IPS DF 19.7 (cell line): ENCODE data around the gene TNFRSF8.
"Not testable (repeated sequence)": the region's sequence is repeated elsewhere in the genome, so short reads cannot be mapped to it uniquely, and the experiment has no call there.

Experiments
- DNase-seq: peaks from one replicate; pipeline ENCODE4 v3.0.0-alpha.2; 2013; ENCODE audit warnings: low read depth, low spot score

The TNFRSF8 gene

GRCh38 chr1:12083766-12084165, 20.7 kb downstream of the TNFRSF8 start:
- no peak for DNase-seq

GRCh38 chr1:12085643-12086260, 22.6 kb downstream of the TNFRSF8 start:
- DNase-seq, result no peak

DNA sequence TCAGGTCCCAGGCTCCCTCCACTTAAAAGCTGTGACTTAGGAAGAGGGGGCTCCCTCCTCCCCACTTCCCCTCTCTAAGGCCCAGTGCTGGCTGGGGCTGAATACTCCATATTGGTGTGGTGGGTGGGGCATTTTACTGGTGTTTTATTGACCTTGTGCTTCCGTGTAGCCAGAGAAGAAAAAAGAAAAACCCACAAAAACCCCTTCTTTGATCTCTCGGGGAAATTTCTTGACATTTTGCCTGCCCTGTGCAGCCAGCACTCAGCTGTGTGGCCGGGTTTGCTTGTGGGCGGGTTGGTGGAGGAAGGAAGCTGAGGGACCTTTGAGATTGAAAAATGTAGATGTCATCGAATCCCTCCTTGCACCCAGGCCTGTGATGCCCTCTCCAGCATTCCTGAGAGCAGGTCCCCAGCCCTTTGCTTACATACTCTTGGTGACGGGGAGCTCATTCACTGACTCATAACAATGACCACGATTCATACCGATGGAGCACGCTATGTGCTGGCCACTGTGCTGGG, 24.8 kb downstream of the TNFRSF8 start:
- no peak for DNase-seq

GRCh38 chr1:12088607-12089006, 25.5 kb downstream of the TNFRSF8 start:
- DNase-seq, result no peak

DNA sequence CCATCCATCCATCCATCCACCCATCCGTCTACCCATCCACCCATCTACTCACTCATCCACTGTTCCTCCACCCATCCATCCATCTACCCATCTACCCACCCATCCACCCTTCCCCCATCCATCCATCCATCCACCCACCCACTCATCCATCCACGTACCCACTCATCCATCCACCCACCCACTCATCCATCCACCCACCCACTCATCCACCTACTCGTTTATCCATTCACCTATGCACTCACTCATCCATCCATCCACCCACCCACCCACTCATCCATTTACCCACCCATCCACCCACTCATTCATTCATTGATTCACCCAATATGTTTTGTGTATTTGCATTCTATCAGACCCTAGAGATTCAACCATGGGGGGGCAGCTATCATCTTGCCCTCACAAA, 27.2 kb downstream of the TNFRSF8 start:
- DNase-seq, result no peak

GRCh38 chr1:12091191-12091590, 28.1 kb downstream of the TNFRSF8 start:
- no peak for DNase-seq

GRCh38 chr1:12094180-12094579, 31.1 kb downstream of the TNFRSF8 start:
- no peak for DNase-seq

DNA sequence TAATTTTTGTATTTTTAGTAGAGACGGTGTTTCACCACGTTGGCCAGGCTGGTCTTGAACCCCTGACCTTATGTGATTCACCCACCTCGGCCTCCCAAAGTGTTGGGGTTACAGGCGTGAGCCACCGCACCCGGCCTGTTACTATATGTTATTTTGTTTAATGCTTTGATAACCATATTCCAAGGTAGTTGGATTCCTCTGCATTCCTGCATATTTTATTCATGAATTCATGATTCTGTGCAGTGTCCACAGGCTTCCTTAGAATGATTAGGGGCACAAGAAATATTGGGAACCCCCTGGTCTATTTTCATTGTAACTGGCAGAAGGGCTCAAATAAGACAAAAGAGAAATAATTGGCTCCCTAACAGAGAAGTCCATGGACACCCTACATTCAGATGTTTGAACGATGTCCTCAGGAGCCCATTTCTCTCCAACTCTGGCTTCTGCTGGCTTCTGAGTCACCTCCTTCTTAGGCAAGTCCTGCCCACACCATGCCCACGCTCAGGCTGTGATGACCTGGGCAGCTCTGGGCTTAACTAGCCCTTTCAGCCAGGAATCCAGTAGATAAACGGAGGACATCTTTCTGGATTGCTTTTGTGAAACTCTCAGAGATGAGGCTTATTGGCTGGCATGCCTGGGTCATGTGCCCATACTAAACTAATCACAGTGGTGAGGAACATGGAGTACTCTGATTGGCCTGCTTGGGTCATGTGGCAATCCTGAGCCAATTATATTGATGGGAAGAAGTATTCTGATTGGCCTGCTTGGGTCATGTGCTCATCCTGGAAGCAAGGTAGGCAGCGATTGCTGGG, 32.6 kb downstream of the TNFRSF8 start:
- DNase-seq, result peak; percentile 35

DNA sequence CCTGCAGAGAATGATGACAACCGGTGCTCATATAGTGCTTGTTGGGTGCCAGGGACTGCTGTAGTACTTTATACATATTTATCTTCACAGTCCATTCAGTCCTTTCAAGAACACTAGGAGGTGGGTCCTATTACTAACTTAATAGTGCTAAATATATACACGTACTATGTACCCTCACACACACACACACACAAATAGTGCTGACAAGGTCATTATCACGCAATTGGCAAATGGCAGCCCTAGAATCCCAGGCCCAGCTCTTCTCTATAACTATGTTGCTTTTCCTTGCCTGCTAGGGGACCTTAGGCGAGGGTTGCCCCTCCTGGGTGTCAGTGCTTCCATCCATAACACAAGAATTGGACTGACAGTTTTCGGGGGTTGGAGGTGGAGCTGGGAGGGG, 33.5 kb downstream of the TNFRSF8 start:
- no peak for DNase-seq

DNA sequence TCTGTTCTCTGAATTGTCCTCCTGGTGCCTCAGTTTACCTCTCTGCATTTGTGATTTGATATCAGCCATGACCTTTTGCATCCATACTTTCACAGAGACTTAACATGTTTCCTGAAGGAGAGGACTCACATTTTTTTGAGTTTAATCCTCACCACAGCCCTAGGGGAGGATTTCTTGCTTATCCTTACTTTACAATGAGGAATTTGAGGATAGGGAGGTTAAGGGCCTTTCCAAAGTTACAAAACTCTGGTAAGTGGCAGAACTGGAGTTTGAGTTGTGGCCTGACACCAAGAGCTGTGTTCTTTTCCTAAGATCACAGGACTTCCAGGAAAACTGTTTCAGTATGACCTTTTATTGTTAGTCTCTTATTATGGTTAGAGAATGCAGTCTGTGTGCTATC, 34.2 kb downstream of the TNFRSF8 start:
- no peak for DNase-seq

DNA sequence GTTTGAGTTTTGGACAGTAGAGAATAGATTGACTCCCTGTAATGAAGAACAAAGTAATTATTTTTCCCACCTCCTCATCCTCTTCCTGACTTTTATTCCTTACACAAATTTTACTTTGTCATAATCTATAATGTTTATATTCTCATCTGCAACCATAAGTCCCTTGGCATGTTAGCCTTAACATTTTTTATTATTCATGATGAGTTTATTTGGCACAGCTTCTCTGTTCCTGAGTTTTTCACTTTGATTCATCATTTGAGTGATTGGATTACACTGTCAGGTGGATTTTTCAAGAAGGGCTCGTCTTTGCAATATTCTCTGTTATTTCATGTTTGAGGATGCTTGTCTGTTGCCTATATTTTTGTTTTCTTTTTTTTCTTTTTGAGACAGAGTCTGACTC, 35.7 kb downstream of the TNFRSF8 start:
- DNase-seq, result no peak

DNA sequence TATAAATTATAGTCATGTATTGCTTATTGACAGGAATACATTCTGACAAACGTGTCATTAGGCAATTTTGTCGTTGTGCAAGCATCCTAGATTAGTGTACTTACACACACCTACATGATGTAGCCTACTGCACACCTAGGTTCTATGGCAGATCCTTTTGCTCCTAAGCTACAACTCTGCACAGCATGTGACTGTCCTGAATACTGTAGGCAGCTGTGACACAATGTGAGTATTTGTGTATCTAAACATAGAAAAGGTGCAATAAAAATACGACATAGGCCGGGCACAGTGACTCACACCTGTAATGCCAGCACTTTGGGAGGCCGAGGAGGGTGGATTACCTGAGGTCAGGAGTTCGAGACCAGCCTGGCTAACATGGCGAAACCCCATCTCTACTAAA, 36.5 kb downstream of the TNFRSF8 start:
- no peak for DNase-seq

- no peak for DNase-seq
These were observed 37.0 kb downstream of the TNFRSF8 start for GRCh38 chr1:12100071-12100470.

- DNase-seq, result not testable (repeated sequence)
These were observed 38.0 kb downstream of the TNFRSF8 start for GRCh38 chr1:12101120-12101519.

DNA sequence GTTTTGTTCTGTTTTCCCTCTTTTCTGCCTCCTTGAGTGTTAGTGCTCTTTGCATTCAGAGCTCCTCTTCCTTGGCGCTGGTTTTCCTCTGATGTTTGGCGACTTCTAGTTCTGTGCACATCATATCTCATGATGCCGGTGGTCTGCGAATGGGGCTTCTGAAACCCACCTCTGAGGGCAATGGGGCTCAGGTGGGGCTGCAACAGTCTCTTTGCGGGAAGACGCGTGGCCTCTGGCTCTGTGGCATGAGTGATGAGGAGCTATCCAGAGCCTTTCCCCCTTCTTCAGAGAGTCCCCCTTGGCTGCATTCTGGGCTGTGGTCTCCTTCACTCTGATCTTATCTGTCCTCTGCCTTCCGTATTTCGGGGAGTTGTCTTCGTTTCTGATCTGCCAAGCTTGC, 39.0 kb downstream of the TNFRSF8 start:
- DNase-seq, result no peak

GRCh38 chr1:12104417-12104816, 41.3 kb downstream of the TNFRSF8 start:
- no peak for DNase-seq

DNA sequence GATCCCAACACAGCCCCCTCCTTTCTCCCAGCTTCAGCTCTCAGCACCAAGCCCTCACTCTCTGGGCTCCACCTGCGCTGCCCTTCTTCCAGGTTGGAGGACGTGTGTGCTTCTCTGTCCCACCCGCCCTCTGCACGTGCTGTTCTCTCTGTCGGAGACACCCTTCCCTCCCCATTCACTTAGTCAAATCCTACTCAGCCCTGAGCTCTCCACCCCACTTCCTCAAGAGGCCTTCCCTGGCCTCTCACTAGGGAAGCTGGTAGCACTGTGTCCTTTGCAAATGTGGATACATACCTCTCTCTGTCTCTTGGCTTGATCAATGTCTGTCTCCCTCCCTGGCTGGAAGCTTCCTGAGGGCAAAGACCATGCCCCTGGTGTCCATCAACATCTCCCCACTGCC, 43.0 kb downstream of the TNFRSF8 start:
- DNase-seq, result no peak

- DNase-seq, result not testable (repeated sequence)
These were observed 43.8 kb downstream of the TNFRSF8 start for GRCh38 chr1:12106861-12107260.

DNA sequence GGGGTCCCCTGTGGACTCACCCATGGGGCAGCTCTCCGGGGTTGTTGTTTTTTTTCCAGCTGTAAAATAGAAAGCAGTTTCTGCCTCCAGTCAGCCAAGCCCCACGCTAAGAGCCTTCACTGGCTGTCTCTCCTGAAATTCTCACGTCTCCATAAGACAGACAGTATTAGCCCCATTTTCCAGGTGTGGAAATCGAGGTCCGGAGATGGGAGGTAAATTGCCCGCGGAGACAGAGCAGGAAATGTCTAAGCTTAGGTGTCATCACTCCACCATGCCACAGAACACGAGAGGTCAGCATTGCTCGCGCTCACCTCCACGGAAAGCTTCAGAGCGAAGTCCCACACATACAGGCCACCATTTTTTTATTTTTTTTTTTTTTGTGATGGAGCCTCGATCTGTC, 44.6 kb downstream of the TNFRSF8 start:
- no peak for DNase-seq

DNA sequence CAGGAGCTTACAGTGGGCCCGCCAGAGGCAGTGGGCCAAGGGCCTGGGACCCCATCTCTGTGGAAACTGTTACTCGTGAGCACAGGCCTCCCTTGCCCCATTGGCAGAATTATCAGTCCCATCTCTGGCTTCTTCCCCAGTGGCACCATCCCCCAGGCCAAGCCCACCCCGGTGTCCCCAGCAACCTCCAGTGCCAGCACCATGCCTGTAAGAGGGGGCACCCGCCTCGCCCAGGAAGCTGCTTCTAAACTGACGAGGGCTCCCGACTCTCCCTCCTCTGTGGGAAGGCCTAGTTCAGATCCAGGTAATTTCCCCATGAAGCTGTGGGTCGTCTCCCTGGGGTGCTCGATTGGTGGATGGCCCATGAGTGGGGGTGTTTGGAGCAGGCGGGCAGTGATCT, 46.8 kb downstream of the TNFRSF8 start:
- DNase-seq, result no peak

DNA sequence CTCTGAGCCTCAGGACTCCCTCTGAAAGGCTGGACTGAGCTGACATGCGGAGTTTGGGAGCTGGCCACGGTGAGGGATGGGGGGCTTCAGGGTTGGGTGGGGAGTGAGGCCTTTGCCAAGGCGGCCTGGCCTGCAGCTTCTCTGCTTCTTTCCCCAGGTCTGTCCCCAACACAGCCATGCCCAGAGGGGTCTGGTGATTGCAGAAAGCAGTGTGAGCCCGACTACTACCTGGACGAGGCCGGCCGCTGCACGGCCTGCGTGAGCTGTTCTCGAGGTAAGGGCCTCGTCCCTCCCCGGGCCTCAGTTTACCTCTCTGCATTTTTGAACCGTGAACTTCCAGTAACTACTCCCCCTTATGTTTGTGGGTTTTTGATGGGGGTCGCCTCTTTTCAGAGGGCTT, 48.6 kb downstream of the TNFRSF8 start:
- DNase-seq, result no peak

DNA sequence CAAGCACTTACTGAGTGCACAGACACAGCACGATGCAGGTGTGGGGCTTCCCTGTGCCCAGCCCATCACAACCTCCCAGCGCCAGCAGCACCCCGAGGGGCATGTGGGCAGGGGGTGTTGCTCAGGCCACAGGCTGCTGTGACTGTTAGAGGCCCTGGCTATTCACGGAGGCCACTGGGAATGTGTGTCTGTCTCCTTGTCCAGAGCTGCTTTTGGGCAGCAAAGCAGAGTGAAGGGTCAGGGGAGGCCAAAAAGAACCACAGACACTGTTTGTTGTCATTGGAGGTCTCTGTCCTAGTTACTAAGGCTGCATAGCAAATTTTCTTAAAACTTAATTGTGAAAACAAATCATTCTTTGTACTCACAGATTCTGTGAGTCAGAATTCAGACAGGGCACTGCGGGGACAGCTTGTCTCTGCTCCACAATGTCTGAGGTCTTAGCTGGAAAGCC, 49.6 kb downstream of the TNFRSF8 start:
- DNase-seq, result no peak
